ENCODE data around the gene R3HDM4.

DNA sequence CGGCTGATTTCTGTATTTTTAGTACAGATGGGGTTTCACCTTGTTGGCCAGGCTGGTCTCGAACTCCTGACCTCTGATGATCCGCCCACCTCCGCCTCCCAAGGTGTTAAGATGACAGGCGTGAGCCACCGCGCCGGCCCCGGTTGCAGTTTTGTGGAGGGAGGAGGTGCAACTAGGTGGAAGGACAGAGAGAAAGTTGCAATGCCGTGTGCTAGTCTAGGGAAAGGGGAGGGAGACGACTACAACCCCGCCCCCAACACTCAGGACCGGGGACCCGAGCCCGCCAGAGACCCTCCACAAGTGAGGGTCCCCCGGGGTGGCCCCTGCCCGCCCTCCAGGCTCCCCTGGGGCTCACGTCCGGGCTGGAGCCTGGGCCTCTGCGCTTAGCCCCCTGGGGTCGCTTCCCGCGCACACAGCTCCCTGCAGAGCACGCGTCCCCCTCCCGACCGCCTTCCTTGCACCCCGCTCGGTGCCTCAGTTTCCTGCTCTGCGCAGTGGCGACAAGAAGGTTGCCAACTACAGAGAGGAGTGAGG lies 11.6 kb upstream of the R3HDM4 start:
- TF ChIP-seq, protein P1, sequence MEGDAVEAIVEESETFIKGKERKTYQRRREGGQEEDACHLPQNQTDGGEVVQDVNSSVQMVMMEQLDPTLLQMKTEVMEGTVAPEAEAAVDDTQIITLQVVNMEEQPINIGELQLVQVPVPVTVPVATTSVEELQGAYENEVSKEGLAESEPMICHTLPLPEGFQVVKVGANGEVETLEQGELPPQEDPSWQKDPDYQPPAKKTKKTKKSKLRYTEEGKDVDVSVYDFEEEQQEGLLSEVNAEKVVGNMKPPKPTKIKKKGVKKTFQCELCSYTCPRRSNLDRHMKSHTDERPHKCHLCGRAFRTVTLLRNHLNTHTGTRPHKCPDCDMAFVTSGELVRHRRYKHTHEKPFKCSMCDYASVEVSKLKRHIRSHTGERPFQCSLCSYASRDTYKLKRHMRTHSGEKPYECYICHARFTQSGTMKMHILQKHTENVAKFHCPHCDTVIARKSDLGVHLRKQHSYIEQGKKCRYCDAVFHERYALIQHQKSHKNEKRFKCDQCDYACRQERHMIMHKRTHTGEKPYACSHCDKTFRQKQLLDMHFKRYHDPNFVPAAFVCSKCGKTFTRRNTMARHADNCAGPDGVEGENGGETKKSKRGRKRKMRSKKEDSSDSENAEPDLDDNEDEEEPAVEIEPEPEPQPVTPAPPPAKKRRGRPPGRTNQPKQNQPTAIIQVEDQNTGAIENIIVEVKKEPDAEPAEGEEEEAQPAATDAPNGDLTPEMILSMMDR (IDR thresholded peaks at IDR 0.05), result no peak
- TF ChIP-seq POLR2A (IDR thresholded peaks at IDR 0.05), result no peak
